ENCODE results near the gene RUNX3.

DNA sequence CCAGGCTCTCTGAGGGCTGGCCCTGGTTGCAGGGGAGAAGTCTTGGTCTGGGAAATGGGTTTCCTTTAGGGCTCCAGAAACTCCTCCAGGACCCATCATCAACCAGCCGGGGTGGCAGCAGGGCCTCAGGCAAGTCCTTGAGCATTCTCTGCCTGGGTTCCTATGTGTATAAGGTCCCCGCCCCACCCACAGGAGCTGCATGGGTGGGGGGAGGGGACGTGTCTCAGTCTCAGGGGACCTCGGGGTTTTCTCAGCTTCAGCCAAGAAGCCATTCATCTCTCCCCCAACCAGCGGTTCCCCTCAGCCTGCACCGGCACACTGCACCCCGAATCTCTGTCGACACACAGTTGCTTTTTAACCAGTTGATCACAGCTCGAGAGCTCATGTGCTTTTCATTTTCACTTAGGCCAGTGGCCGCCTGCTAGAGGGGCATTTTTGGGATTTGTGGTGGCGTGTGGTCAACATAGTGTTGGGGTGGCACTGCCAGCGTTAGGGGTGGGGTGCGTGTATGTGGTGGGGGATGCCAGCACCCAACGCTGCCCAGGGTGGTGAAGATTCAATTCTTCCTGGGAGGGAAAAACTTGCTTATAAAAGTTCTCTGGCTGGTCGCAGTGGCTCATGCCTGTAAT lies 6.5 kb downstream of the RUNX3 start:
- no peak for TF ChIP-seq EP300 (IDR thresholded peaks at IDR 0.05; ENCODE audit: borderline replicate concordance)
- TF ChIP-seq, protein P1, sequence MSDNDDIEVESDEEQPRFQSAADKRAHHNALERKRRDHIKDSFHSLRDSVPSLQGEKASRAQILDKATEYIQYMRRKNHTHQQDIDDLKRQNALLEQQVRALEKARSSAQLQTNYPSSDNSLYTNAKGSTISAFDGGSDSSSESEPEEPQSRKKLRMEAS (IDR thresholded peaks at IDR 0.05), result no peak
